ENCODE results near the gene EFCAB13.

EFCAB13 gene

GRCh38 chr17:47323382-47324223 is at the start of gene EFCAB13:
Gene EFCAB13 (plus strand): TSS chr17:47323955. CDS start chr17:47328354, 4,399 bp downstream.
- peak within 1 kb of the TSS; percentile 84 for H3K4me3 ChIP-seq (ENCODE audit: low read length)
- TF ChIP-seq ZNF274 (IDR thresholded peaks at IDR 0.05; ENCODE audit: low read depth, low read length): no peak

GRCh38 chr17:47274319-47275069 is 49.3 kb upstream of the EFCAB13 start:
- no peak for TF ChIP-seq ZNF274 (IDR thresholded peaks at IDR 0.05; ENCODE audit: low read depth, low read length)
- no peak overlapping the region for H3K4me3 ChIP-seq (ENCODE audit: low read length)

GRCh38 chr17:47275245-47275984 is 48.3 kb upstream of the EFCAB13 start:
- no peak overlapping the region for H3K4me3 ChIP-seq (ENCODE audit: low read length)
- TF ChIP-seq ZNF274 (IDR thresholded peaks at IDR 0.05; ENCODE audit: low read depth, low read length): no peak

- no peak overlapping the region for H3K4me3 ChIP-seq (ENCODE audit: low read length)
Observed at GRCh38 chr17:47276444-47276843, 47.3 kb upstream of the EFCAB13 start.

GRCh38 chr17:47276868-47277267 is 46.9 kb upstream of the EFCAB13 start:
- no peak overlapping the region for H3K4me3 ChIP-seq (ENCODE audit: low read length)
- TF ChIP-seq ZNF274 (IDR thresholded peaks at IDR 0.05; ENCODE audit: low read depth, low read length): no peak

More at GRCh38 chr17:47276444-47276843, 47.3 kb upstream of the EFCAB13 start:
- no peak for TF ChIP-seq ZNF274 (IDR thresholded peaks at IDR 0.05; ENCODE audit: low read depth, low read length)

GRCh38 chr17:47277921-47278320 is 45.8 kb upstream of the EFCAB13 start:
- TF ChIP-seq ZNF274 (IDR thresholded peaks at IDR 0.05; ENCODE audit: low read depth, low read length): no peak
- no peak overlapping the region for H3K4me3 ChIP-seq (ENCODE audit: low read length)

- TF ChIP-seq ZNF274 (IDR thresholded peaks at IDR 0.05; ENCODE audit: low read depth, low read length): no peak
- no peak overlapping the region; the same call in 1 of the 2 replicates for H3K4me3 ChIP-seq (ENCODE audit: low read length)
Observed at GRCh38 chr17:47278561-47278960, 45.2 kb upstream of the EFCAB13 start.

- H3K4me3 ChIP-seq (ENCODE audit: low read length): no peak overlapping the region; the same call in 1 of the 2 replicates
Observed at GRCh38 chr17:47279062-47279801, 44.5 kb upstream of the EFCAB13 start.

GRCh38 chr17:47280072-47280811 is 43.5 kb upstream of the EFCAB13 start:
- no peak overlapping the region for H3K4me3 ChIP-seq (ENCODE audit: low read length)
- TF ChIP-seq ZNF274 (IDR thresholded peaks at IDR 0.05; ENCODE audit: low read depth, low read length): no peak

More at GRCh38 chr17:47279062-47279801, 44.5 kb upstream of the EFCAB13 start:
- no peak for TF ChIP-seq ZNF274 (IDR thresholded peaks at IDR 0.05; ENCODE audit: low read depth, low read length)

- no peak for TF ChIP-seq ZNF274 (IDR thresholded peaks at IDR 0.05; ENCODE audit: low read depth, low read length)
- H3K4me3 ChIP-seq (ENCODE audit: low read length): no peak overlapping the region
Observed at GRCh38 chr17:47281216-47281615, 42.5 kb upstream of the EFCAB13 start.

GRCh38 chr17:47285003-47285402 is 38.8 kb upstream of the EFCAB13 start:
- H3K4me3 ChIP-seq (ENCODE audit: low read length): no peak overlapping the region
- no peak for TF ChIP-seq ZNF274 (IDR thresholded peaks at IDR 0.05; ENCODE audit: low read depth, low read length)

- TF ChIP-seq ZNF274 (IDR thresholded peaks at IDR 0.05; ENCODE audit: low read depth, low read length): no peak
- peak overlapping the region; percentile 32; the same call in 1 of the 2 replicates for H3K4me3 ChIP-seq (ENCODE audit: low read length)
Observed at GRCh38 chr17:47286198-47286914, 37.4 kb upstream of the EFCAB13 start.
